ENCODE measurements around the gene BAHD1.

DNA sequence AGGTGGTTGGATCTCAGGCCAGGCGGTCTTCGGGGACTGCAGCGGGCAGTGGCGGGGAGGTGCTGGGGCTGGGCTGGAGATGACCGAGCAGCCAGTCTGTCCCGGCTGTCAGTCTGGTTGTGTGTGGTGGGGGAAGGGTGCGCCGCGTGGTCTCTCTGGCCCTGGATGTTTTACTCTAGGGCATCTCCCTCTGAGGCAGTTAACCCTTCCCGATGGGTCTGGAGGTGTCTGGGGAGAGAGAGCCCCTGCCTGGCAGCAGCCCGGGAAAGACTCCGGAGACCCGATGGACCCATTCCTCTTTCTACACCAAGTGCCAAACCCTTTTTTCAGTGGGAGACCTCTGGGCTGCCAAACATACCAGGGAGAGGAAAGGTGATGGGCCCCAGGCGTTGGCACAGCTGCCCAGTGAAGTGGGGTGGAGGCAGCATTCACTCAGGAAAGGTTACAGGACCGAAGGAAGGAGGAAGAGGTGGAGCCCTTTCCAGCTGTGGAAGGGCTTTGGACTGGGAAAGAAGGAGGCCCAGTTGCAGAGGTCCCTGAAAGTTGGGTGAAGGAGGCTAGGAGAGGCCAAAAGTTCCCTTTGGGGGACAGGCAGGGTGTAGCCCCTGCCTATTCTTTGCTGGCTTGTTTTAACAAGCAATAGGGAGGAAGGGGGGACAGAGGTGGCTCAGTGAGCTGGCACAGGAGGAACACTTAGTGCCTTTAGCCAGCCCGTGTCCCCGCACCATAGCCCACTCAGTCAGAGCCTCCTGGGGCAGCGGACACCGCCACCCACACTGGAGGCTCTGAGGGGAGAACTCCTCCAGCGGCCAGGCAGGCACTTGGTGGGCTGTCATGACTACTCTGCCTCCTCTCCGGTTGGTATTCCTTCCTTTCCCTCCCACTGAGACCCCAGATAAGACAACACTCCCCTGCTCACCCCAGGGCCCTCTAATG, 2.7 kb upstream of the BAHD1 start:
- TF ChIP-seq, protein P1, sequence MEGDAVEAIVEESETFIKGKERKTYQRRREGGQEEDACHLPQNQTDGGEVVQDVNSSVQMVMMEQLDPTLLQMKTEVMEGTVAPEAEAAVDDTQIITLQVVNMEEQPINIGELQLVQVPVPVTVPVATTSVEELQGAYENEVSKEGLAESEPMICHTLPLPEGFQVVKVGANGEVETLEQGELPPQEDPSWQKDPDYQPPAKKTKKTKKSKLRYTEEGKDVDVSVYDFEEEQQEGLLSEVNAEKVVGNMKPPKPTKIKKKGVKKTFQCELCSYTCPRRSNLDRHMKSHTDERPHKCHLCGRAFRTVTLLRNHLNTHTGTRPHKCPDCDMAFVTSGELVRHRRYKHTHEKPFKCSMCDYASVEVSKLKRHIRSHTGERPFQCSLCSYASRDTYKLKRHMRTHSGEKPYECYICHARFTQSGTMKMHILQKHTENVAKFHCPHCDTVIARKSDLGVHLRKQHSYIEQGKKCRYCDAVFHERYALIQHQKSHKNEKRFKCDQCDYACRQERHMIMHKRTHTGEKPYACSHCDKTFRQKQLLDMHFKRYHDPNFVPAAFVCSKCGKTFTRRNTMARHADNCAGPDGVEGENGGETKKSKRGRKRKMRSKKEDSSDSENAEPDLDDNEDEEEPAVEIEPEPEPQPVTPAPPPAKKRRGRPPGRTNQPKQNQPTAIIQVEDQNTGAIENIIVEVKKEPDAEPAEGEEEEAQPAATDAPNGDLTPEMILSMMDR (IDR thresholded peaks at IDR 0.05; ENCODE audit: low read length), result no peak
- TF ChIP-seq EZH2 (optimal IDR thresholded peaks at IDR 0.05; ENCODE audit: low read depth, low read length), result no peak
